T-helper 2 cell treated with Interferon-gamma antibody and Interleukin-4, amounts not matched to agents 5 μg/mL and 100 μg/mL, for 36 hours (primary cell): ENCODE results near the gene ASPDH.
A peak's percentile ranks its signal among the peaks of the same experiment; 100 is the strongest.

Experiments used
- DNase-seq: peaks from one replicate; pipeline ENCODE4 v3.0.0; 2021; ENCODE audit warnings: low spot score
- H3K27ac Mint-ChIP-seq: one replicate; pipeline ENCODE4 v1.8.0; 2021; ENCODE audit warnings: mild to moderate bottlenecking, mixed read lengths
- H3K27me3 Mint-ChIP-seq: one replicate; pipeline ENCODE4 v1.8.0; 2021; ENCODE audit warnings: low read depth, mixed read lengths
- H3K36me3 Mint-ChIP-seq: one replicate; pipeline ENCODE4 v1.8.0; 2021; ENCODE audit warnings: low read depth, mixed read lengths
- H3K4me1 Mint-ChIP-seq: one replicate; pipeline ENCODE4 v1.8.0; 2021; ENCODE audit warnings: low read depth, mixed read lengths
- H3K4me3 Mint-ChIP-seq: one replicate; pipeline ENCODE4 v1.8.0; 2022; ENCODE audit warnings: mild to moderate bottlenecking, moderate library complexity, mixed read lengths
- H3K9me3 Mint-ChIP-seq: one replicate; pipeline ENCODE4 v1.8.0; 2021; ENCODE audit warnings: mixed read lengths

Gene ASPDH

DNA sequence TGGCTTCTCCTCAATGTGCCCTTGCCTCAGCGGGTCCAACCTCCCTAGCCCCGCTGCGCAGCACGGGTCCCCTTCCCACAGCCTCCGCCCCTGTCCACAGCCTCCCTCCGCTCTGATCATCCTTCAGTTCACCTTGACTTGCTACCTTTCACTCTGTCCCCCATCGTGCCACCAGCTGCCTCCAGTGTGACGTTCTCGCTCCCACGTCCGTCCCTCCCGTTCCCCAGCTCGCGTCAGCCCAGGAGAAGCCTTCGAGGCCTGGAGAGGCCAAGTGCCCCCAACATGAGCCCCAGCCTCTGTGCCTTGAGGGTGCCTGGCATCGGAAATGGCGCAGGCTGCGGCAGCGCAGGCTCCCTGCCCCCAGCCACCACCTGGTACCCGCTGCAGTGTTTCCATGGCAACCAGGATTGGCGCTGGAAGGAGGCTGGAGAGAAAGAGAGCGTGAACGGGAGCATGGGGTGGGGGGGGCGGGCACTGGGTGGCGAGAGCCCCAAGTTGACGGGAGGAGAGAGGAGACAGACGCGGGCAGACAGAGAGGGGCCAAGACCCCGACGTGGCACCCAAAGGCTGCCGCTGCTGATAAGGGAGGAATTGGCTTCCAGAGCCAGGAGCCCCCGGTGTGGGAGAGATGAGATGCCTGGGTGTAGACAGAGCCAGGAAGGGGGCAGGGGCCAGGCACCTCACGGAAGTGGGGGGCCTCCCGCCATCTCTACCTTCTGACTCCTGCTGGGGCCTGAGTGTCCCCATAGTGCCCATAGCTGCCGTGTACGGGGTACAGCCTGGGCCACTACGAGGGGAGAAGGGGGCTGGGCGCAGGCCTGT lies 844 bp upstream of the ASPDH start:
- Mint-ChIP-seq H3K36me3 (no peaks in the 10 kb centered on the region), H3K27me3 (no peaks in the 10 kb centered on the region), H3K4me3 (no peak overlapping the region), H3K4me1 (peaks cover 9% of the 10 kb centered on the region), H3K9me3 (no peaks in the 10 kb centered on the region), H3K27ac (peak overlapping the region; percentile 57)
- no peak for DNase-seq

- Mint-ChIP-seq H3K27ac (peak overlapping the region; percentile 45), H3K36me3 (peaks cover 3% of the 10 kb centered on the region), H3K27me3 (no peaks in the 10 kb centered on the region), H3K4me3 (peak overlapping the region; percentile 49), H3K4me1 (peaks cover 11% of the 10 kb centered on the region), H3K9me3 (no peaks in the 10 kb centered on the region)
- DNase-seq = no peak
Observed at GRCh38 chr19:50512999-50513745, 541 bp downstream of the ASPDH start.

- Mint-ChIP-seq H3K4me1 (peaks cover 11% of the 10 kb centered on the region), H3K4me3 (no peak overlapping the region), H3K27me3 (no peaks in the 10 kb centered on the region), H3K36me3 (peaks cover 3% of the 10 kb centered on the region), H3K9me3 (no peaks in the 10 kb centered on the region), H3K27ac (no peak overlapping the region)
- no peak for DNase-seq
Observed at GRCh38 chr19:50512112-50512998, 1.4 kb downstream of the ASPDH start.

GRCh38 chr19:50511069-50511822 lies 2.5 kb downstream of the ASPDH start, which contains the start of gene JOSD2:
TSS of gene JOSD2 (minus strand) at chr19:50511191. CDS start at chr19:50510431, 760 bp downstream.
- H3K27ac Mint-ChIP-seq = peak within 1 kb of the TSS; percentile 100
- H3K4me1 Mint-ChIP-seq = peaks cover 11% of the 10 kb centered on the region
- peak within 1 kb of the TSS; percentile 98 for H3K4me3 Mint-ChIP-seq
- no peaks in the 10 kb centered on the region for H3K9me3 Mint-ChIP-seq
- DNase-seq = peak; percentile 98
- peaks cover 3% of the 10 kb centered on the region for H3K36me3 Mint-ChIP-seq
- no peaks in the 10 kb centered on the region for H3K27me3 Mint-ChIP-seq

- Mint-ChIP-seq H3K9me3 (no peaks in the 10 kb centered on the region), H3K27me3 (no peaks in the 10 kb centered on the region), H3K4me3 (peak overlapping the region; percentile 98), H3K36me3 (peaks cover 3% of the 10 kb centered on the region), H3K27ac (peak overlapping the region; percentile 100), H3K4me1 (peaks cover 11% of the 10 kb centered on the region)
- DNase-seq = no peak
Observed at GRCh38 chr19:50510700-50511068, 3.0 kb downstream of the ASPDH start.

DNA sequence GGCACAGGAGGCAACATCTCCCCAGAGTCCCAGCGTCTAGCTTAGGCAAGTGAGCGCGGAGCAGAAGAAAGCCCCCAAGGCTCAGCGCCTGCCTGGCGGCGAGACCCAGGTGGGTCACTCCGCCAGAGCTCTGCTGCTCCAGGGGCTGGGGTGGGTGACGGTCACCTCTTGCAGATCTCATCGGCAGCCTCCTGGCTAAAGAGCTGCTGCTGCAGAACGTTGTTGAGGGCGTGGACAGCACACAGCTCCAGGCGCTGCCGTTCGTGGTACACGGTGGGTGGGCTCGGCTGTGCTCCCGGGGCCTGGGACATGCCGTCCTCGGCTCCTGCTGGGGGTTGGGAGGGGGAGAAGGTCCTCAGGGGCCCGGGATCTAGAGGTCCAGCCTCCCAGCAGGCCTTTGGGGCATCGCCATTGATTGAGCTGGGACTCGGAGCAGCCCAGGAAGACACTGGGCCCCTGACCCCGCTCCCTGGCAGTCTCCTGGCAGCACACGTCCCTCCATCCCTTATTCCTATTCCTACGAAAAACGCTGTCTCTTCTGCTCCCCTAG lies 3.5 kb downstream of the ASPDH start:
- H3K9me3 Mint-ChIP-seq = no peaks in the 10 kb centered on the region
- H3K4me3 Mint-ChIP-seq = peak overlapping the region; percentile 98
- no peak for DNase-seq
- H3K36me3 Mint-ChIP-seq = peaks cover 3% of the 10 kb centered on the region
- H3K27ac Mint-ChIP-seq = peak overlapping the region; percentile 100
- H3K4me1 Mint-ChIP-seq = peaks cover 11% of the 10 kb centered on the region
- H3K27me3 Mint-ChIP-seq = no peaks in the 10 kb centered on the region

DNA sequence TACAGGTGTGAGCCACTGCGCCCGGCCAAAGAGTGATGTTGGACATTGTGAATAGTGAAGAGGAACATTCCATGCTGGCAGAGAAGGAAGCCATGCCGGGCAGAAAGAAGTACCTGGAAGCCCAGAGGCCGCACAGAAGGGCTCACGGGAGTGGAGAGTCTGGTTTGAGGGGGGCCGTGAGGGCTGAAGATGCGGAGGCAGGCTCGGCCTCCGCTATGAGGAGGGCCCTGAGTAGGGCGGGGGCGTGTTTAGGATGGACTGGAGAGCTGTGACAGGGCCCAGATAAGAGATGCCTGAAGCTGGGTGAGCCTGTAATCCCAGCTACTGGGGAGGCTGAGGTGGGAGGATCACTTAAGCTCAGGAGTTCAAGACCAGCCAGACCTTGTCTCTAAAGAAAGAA lies 4.3 kb downstream of the ASPDH start:
- no peaks in the 10 kb centered on the region for H3K27me3 Mint-ChIP-seq
- peak overlapping the region; percentile 69 for H3K27ac Mint-ChIP-seq
- H3K9me3 Mint-ChIP-seq = no peaks in the 10 kb centered on the region
- peaks cover 3% of the 10 kb centered on the region for H3K36me3 Mint-ChIP-seq
- peak overlapping the region; percentile 45 for H3K4me3 Mint-ChIP-seq
- H3K4me1 Mint-ChIP-seq = peaks cover 11% of the 10 kb centered on the region
- DNase-seq = no peak

GRCh38 chr19:50508843-50509190 lies 4.9 kb downstream of the ASPDH start:
- Mint-ChIP-seq H3K9me3 (no peaks in the 10 kb centered on the region), H3K36me3 (peaks cover 3% of the 10 kb centered on the region), H3K4me1 (peaks cover 11% of the 10 kb centered on the region), H3K4me3 (peak overlapping the region; percentile 27), H3K27ac (peak overlapping the region; percentile 66), H3K27me3 (no peaks in the 10 kb centered on the region)
- DNase-seq = no peak

GRCh38 chr19:50507376-50507775 lies 6.3 kb downstream of the ASPDH start:
- DNase-seq = no peak
- H3K4me3 Mint-ChIP-seq = no peak overlapping the region
- H3K27me3 Mint-ChIP-seq = no peaks in the 10 kb centered on the region
- H3K36me3 Mint-ChIP-seq = peaks cover 3% of the 10 kb centered on the region
- no peak overlapping the region for H3K27ac Mint-ChIP-seq
- H3K4me1 Mint-ChIP-seq = peaks cover 11% of the 10 kb centered on the region
- no peaks in the 10 kb centered on the region for H3K9me3 Mint-ChIP-seq

- Mint-ChIP-seq H3K9me3 (no peaks in the 10 kb centered on the region), H3K27ac (no peak overlapping the region), H3K27me3 (no peaks in the 10 kb centered on the region), H3K36me3 (peaks cover 3% of the 10 kb centered on the region), H3K4me3 (no peak overlapping the region), H3K4me1 (peaks cover 10% of the 10 kb centered on the region)
- no peak for DNase-seq
Observed at GRCh38 chr19:50506700-50507099, 7.0 kb downstream of the ASPDH start.

DNA sequence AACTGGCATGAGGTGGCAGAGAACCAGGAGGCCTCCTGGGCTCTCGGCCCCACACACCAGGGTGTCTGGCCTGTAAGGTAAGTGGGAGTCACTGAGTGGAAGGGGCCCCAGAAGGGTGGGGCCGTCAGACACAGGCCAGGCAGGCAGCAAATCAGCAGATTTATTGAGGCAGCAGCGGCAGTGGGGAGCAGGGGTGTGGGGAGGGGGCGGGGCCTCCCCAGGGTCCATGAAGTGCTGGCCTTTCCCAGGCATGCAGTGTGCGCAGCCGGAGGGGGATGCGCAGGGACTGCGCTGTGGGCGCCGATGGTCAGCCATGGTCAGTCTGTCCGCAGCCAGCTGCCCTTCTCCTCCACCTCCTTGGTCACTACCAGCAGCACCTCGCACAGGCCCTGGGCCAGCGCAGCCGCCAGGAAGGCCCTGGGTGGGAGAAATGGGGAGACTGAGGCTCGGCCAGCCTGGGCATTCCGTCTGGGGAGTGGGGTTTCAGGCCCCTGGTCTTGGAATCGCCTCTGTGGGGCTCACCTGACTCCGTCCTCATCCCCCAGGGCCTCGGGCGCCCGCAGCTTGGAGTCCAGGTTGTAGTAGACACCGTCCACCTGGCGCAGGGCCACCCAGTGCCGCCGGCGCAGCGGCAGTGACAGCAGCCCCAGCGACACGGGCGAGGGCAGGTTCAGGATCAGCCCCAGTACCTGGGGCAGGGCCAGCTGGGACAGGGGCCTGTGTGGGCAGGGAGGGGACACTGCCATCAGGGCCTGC lies 7.7 kb downstream of the ASPDH start:
- Mint-ChIP-seq H3K9me3 (no peaks in the 10 kb centered on the region), H3K36me3 (peaks cover 3% of the 10 kb centered on the region), H3K4me3 (no peak overlapping the region), H3K4me1 (peaks cover 7% of the 10 kb centered on the region), H3K27me3 (no peaks in the 10 kb centered on the region), H3K27ac (no peak overlapping the region)
- DNase-seq = no peak

- Mint-ChIP-seq H3K9me3 (no peaks in the 10 kb centered on the region), H3K27ac (no peak overlapping the region), H3K4me3 (no peak overlapping the region), H3K4me1 (no peaks in the 10 kb centered on the region), H3K36me3 (no peaks in the 10 kb centered on the region), H3K27me3 (no peaks in the 10 kb centered on the region)
- DNase-seq = no peak
Observed at GRCh38 chr19:50501568-50502475, 11.9 kb downstream of the ASPDH start.
